ENCODE measurements around the gene PLXND1. TPM values are rescaled to one million over a fixed set of nuclear protein-coding genes. Genes with fewer than 3 reads are reported as not detected.

The PLXND1 gene
- polyA plus RNA-seq, 4 donors = 120 to 148 (median 124) TPM

DNA sequence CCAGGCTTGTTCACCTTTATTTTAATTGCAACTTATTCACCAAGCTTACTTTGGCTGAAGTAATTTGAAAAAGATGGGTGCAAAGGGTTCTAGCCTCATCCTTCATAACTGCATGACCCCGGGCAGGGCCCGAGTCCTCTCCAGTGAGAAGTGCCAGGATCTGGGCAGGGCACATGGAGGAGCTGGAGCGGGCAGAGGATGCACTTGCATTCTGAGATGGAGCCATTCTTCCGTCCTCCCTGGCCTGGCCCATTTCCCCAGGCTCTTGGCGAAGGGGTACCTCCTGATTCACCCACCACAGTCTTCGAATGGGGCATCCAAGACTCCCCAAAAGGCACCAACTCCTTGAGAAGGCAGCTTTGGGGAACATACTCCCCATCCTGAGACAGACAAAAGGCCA lies 22.5 kb upstream of the PLXND1 start:
- no peak for DNase-seq (ENCODE audit: low read depth in 4 of 4, low spot score in 3 of 4)

GRCh38 chr3:129628169-129628522 lies 21.7 kb upstream of the PLXND1 start:
- no peak for DNase-seq (ENCODE audit: low read depth in 4 of 4, low spot score in 3 of 4)

- no peak for DNase-seq (ENCODE audit: low read depth in 4 of 4, low spot score in 3 of 4)
Observed at GRCh38 chr3:129627350-129628168, 21.1 kb upstream of the PLXND1 start.

GRCh38 chr3:129626744-129627349 lies 20.4 kb upstream of the PLXND1 start:
- DNase-seq (ENCODE audit: low read depth in 4 of 4, low spot score in 3 of 4) = no peak

DNA sequence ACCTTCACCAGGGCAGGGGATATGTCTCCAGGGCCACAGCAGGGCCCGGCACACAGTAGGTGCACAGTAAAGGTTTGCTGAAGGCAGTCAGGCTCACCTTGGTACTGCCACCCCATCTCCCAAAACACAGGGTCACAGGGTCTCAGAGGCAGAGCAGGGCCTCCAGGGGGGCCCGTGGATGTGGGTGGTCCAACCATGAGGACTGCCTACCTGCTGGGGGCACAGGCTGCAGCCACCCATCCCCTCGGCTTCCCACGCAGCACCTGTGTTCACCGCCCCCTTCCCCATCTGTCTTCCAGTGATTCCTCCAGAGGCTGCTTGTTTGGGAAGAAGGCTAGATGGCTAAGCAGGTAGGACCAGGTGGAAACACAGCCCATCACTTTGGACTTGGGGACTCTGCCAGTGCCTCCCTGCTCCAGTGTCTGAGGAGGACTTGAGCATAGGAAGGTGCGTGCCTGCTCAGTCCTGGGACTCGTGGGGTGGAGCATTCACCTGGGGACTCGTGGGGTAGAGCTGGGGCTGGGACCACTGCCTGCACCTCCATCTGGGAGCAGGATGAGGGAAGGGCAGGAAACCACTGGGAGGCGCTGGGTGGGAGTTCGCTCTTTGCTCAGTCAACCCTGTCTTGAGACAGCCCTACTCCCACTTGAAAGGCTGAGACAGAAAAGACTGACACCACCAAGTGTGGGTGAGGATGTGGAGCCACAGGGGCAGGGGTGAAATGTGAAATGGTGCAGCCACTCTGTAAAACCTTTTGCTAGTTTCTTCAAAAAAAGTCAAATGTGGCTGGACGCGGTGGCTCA lies 18.8 kb upstream of the PLXND1 start:
- DNase-seq (ENCODE audit: low read depth in 4 of 4, low spot score in 3 of 4) = no peak

GRCh38 chr3:129624347-129625071 lies 18.0 kb upstream of the PLXND1 start:
- no peak for DNase-seq (ENCODE audit: low read depth in 4 of 4, low spot score in 3 of 4)

- no peak for DNase-seq (ENCODE audit: low read depth in 4 of 4, low spot score in 3 of 4)
Observed at GRCh38 chr3:129623447-129624118, 17.1 kb upstream of the PLXND1 start.

- no peak for DNase-seq (ENCODE audit: low read depth in 4 of 4, low spot score in 3 of 4)
Observed at GRCh38 chr3:129622933-129623332, 16.5 kb upstream of the PLXND1 start.

GRCh38 chr3:129622226-129622874 lies 15.9 kb upstream of the PLXND1 start:
- DNase-seq (ENCODE audit: low read depth in 4 of 4, low spot score in 3 of 4) = no peak

GRCh38 chr3:129621626-129622225 lies 15.2 kb upstream of the PLXND1 start:
- no peak for DNase-seq (ENCODE audit: low read depth in 4 of 4, low spot score in 3 of 4)

- no peak for DNase-seq (ENCODE audit: low read depth in 4 of 4, low spot score in 3 of 4)
Observed at GRCh38 chr3:129620828-129621559, 14.5 kb upstream of the PLXND1 start.

GRCh38 chr3:129619726-129620162 lies 13.3 kb upstream of the PLXND1 start:
- no peak for DNase-seq (ENCODE audit: low read depth in 4 of 4, low spot score in 3 of 4)

GRCh38 chr3:129618901-129619671 lies 12.6 kb upstream of the PLXND1 start:
- no peak for DNase-seq (ENCODE audit: low read depth in 4 of 4, low spot score in 3 of 4)

DNA sequence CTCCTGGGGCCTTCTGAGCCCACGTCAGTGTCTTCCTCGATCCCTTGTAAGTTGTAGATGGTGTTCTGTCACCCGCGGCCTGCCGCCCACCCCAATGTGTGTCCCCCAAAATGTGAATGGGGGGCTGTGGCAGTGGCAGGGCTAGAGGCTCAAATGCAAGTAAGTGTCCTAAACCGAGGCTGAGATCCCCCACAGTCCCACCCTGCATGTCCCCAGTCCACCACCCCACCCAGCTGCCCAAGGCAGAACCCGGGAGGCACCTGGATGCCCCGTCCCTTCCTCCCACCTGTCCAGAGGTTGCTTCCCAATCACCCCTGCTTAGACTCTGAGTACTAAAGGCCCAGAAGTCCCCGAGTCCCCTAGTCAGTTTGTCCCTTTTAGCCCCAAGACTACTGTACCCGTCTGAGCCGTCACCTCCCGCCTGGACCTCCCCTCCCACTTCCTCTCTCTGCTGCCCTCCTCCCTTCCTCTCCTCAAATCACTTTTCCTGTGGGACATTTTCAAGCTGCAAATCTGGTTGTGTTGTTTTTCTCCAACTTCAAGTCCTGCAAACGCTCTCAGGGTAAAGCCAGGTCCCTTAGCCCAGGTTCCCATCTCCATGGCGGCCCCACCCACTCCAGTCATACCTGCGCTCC lies 11.8 kb upstream of the PLXND1 start:
- DNase-seq (ENCODE audit: low read depth in 4 of 4, low spot score in 3 of 4) = no peak

DNA sequence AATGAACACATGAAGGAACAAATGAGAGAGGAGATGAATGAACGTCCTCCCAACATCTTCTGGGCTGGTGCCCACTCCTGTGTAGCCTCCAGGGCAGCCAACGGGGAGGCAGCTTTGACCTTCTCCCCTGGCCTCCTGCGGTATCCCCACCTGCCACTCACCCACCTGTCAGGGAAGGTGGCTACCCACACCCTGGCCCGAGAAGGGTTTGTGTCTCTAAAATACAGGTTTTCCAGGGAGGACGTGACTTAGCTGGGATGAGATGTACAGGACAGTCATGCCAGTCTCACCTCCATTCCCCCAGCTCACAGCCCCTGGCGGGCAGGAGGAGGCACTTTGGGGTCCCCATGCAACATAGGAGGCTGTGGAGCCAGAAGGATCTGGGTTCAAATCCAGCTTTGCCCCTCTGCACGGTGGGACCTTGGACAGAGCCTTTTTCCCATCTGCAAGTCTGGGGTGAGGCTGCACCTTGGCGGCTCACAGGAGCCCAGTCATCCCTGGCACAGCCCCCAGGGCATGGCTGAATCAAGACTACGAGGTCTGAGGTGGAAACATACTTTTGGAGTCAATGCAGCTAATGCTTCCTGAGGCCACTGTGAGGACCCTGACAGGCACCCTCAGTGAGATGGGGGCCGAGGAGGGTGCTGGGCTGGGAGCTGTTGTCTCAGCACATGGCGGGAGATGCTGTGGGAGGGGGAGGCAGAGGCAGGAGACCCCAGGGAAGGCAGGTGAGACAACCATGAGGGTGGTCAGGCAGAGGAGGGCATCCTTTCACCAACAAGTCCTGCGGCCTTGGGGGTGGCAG lies 11.1 kb upstream of the PLXND1 start:
- DNase-seq (ENCODE audit: low read depth in 4 of 4, low spot score in 3 of 4) = no peak

- DNase-seq (ENCODE audit: low read depth in 4 of 4, low spot score in 3 of 4) = no peak
Observed at GRCh38 chr3:129616713-129617112, 10.2 kb upstream of the PLXND1 start.

- no peak for DNase-seq (ENCODE audit: low read depth in 4 of 4, low spot score in 3 of 4)
Observed at GRCh38 chr3:129616291-129616690, 9.8 kb upstream of the PLXND1 start.

Data from left renal pelvis (tissue), 4 donors.